Osteocyte (in vitro differentiated cells): ENCODE measurements around the gene PCDHGC5. TPM values are rescaled to one million over a fixed set of nuclear protein-coding genes. Genes with fewer than 3 reads are reported as not detected.

Source experiments
- DNase-seq: peaks from one replicate; pipeline ENCODE4 v3.0.0; 2021; ENCODE audit warnings: mixed read lengths; ENCODE audit not compliant: unreplicated experiment; ENCODE audit errors: extremely low spot score
- H3K27ac Mint-ChIP-seq: one replicate; pipeline ENCODE4 v1.8.0; 2021; ENCODE audit warnings: mild to moderate bottlenecking, mixed read lengths; ENCODE audit not compliant: unreplicated experiment
- H3K27me3 Mint-ChIP-seq: one replicate; pipeline ENCODE4 v1.8.0; 2021; ENCODE audit warnings: mixed read lengths; ENCODE audit not compliant: unreplicated experiment
- H3K36me3 Mint-ChIP-seq: one replicate; pipeline ENCODE4 v1.8.0; 2021; ENCODE audit warnings: mixed read lengths; ENCODE audit not compliant: unreplicated experiment
- H3K4me1 Mint-ChIP-seq: one replicate; pipeline ENCODE4 v1.8.0; 2021; ENCODE audit warnings: mixed read lengths; ENCODE audit not compliant: unreplicated experiment
- H3K4me3 Mint-ChIP-seq: one replicate; pipeline ENCODE4 v1.8.0; 2021; ENCODE audit warnings: mild to moderate bottlenecking, moderate library complexity, mixed read lengths; ENCODE audit not compliant: unreplicated experiment
- H3K9me3 Mint-ChIP-seq: one replicate; pipeline ENCODE4 v1.8.0; 2021; ENCODE audit warnings: mixed read lengths; ENCODE audit not compliant: unreplicated experiment
- total RNA-seq: library from RNA; stranded (reverse); gene quantifications from 2 replicates; pipeline ENCODE4 v1.2.1, GENCODE V29; 2021
- TF ChIP-seq, protein P1 (sequence below): fragments of 200-600 bp; sonication (generic); IDR thresholded peaks from 2 replicates; pipeline ENCODE4 v1.5.0; 2021; ENCODE audit warnings: antibody characterized with exemption, mild to moderate bottlenecking, moderate library complexity

The PCDHGC5 gene
- total RNA-seq, 1 donor from 2014 or later, result 1.4 TPM

DNA sequence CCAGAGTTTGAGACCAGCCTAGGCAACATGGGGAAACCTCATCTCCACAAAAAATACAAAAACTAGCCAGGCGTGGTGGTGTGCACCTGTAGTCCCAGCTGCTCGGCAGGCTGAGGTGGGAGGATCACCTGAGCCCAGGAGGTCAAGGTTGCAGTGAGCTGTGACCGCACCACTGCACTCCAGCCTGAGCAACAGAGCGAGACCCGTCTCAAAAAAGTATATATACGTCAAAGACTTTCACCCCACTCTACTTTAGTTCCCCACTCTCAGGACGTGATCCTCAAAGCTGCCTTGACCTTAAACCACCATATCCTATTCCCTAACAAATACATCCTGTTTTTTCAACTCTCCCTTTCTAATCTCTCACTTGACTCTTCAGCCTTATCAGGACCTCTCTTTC is 41.0 kb downstream of the PCDHGC5 start:
- no peak for DNase-seq
- H3K4me3 Mint-ChIP-seq, result no peak overlapping the region
- H3K27ac Mint-ChIP-seq, result no peak overlapping the region
- H3K9me3 Mint-ChIP-seq, result no peaks in the 10 kb centered on the region
- H3K4me1 Mint-ChIP-seq, result peaks cover 20% of the 10 kb centered on the region
- TF ChIP-seq, protein P1, sequence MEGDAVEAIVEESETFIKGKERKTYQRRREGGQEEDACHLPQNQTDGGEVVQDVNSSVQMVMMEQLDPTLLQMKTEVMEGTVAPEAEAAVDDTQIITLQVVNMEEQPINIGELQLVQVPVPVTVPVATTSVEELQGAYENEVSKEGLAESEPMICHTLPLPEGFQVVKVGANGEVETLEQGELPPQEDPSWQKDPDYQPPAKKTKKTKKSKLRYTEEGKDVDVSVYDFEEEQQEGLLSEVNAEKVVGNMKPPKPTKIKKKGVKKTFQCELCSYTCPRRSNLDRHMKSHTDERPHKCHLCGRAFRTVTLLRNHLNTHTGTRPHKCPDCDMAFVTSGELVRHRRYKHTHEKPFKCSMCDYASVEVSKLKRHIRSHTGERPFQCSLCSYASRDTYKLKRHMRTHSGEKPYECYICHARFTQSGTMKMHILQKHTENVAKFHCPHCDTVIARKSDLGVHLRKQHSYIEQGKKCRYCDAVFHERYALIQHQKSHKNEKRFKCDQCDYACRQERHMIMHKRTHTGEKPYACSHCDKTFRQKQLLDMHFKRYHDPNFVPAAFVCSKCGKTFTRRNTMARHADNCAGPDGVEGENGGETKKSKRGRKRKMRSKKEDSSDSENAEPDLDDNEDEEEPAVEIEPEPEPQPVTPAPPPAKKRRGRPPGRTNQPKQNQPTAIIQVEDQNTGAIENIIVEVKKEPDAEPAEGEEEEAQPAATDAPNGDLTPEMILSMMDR, result no peak
- no peaks in the 10 kb centered on the region for H3K27me3 Mint-ChIP-seq
- peaks cover 18% of the 10 kb centered on the region for H3K36me3 Mint-ChIP-seq

DNA sequence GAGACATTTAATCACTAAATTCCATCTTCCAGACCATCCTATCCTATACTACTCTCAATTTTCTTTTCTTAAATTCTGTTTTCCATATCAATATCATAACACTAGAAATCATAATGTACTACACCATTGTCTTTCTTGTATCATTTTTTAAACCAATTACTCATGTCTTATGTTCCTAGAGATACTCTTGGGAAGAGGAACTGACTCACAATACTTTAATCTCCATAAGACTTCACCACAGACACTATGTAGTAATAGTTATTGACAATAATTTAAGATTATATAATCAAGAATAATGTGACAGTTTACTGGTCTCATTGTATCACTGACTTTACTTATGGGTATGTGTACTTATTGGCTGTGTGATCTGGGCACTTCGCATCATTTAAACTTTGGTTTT is 43.8 kb downstream of the PCDHGC5 start:
- H3K4me1 Mint-ChIP-seq, result peaks cover 2% of the 10 kb centered on the region
- no peak overlapping the region for H3K4me3 Mint-ChIP-seq
- TF ChIP-seq, protein P1, result no peak
- H3K27me3 Mint-ChIP-seq, result no peaks in the 10 kb centered on the region
- H3K9me3 Mint-ChIP-seq, result no peaks in the 10 kb centered on the region
- no peak overlapping the region for H3K27ac Mint-ChIP-seq
- DNase-seq, result no peak
- peaks cover 14% of the 10 kb centered on the region for H3K36me3 Mint-ChIP-seq

DNA sequence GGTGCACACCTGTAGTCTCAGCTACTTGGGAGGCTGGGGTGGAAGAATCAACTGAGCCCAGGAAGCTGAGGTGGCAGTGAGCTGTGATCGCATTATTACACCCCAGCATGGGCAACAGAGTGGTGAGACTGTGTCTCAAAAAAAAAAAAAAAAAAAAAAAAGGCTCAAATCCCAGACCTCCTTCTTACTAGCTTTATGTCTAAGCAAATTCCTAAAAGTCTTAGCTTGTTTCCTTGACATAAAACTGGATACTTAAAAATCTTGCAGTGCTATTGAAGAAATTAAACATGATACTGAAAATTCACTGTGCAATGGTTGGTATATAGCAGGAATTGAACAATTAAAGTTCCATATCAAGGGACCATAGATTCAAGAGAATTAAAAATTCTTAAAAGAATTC is 45.0 kb downstream of the PCDHGC5 start:
- peaks cover 4% of the 10 kb centered on the region for H3K36me3 Mint-ChIP-seq
- TF ChIP-seq, protein P1, result no peak

GRCh38 chr5:141534492-141535213 is 45.8 kb downstream of the PCDHGC5 start:
- no peak for DNase-seq
- Mint-ChIP-seq H3K27ac (no peak overlapping the region), H3K36me3 (peaks cover 7% of the 10 kb centered on the region), H3K9me3 (peaks cover 3% of the 10 kb centered on the region), H3K4me1 (no peaks in the 10 kb centered on the region), H3K4me3 (no peak overlapping the region), H3K27me3 (no peaks in the 10 kb centered on the region)
- TF ChIP-seq, protein P1, result no peak

More for the DNA sequence above, 45.0 kb downstream of the PCDHGC5 start:
- no peak overlapping the region for H3K4me3 Mint-ChIP-seq
- no peaks in the 10 kb centered on the region for H3K9me3 Mint-ChIP-seq
- H3K27me3 Mint-ChIP-seq, result no peaks in the 10 kb centered on the region
- no peaks in the 10 kb centered on the region for H3K4me1 Mint-ChIP-seq
- no peak overlapping the region for H3K27ac Mint-ChIP-seq
- DNase-seq, result no peak

Other genes starting within 250 kb of the PCDHGC5 start
- gene PCDHB15, start 243.7 kb upstream of the PCDHGC5 start, total RNA-seq, result 4.3 and 4.4 TPM in 2 replicates
- gene SLC25A2, start 185.0 kb upstream of the PCDHGC5 start, total RNA-seq, result 0.50 and 0.81 TPM in 2 replicates
- gene TAF7, start 168.3 kb upstream of the PCDHGC5 start, total RNA-seq, result 78.7 and 83.8 TPM in 2 replicates
- 0.13 TPM in 1 of 2 replicates, not detected in the other for gene PCDHGA1, start 158.6 kb upstream of the PCDHGC5 start, total RNA-seq
- 0.21 TPM in 1 of 2 replicates, not detected in the other for gene PCDHGA2, start 150.3 kb upstream of the PCDHGC5 start, total RNA-seq
- not detected in 2 replicates for gene PCDHGA3, start 145.3 kb upstream of the PCDHGC5 start, total RNA-seq
- gene PCDHGB1, start 139.0 kb upstream of the PCDHGC5 start, total RNA-seq, result 1.4 and 1.8 TPM in 2 replicates
- gene PCDHGA4, start 134.1 kb upstream of the PCDHGC5 start, total RNA-seq, result 0.27 and 0.47 TPM in 2 replicates
- 0.50 and 0.59 TPM in 2 replicates for gene PCDHGB2, start 129.1 kb upstream of the PCDHGC5 start, total RNA-seq
- gene PCDHGA5, start 124.9 kb upstream of the PCDHGC5 start, total RNA-seq, result 0.13 and 0.16 TPM in 2 replicates
- 0.19 and 0.29 TPM in 2 replicates for gene PCDHGB3, start 118.8 kb upstream of the PCDHGC5 start, total RNA-seq
- gene PCDHGA6, start 115.2 kb upstream of the PCDHGC5 start, total RNA-seq, result 0.18 and 0.21 TPM in 2 replicates
- 0.11 TPM in 1 of 2 replicates, not detected in the other for gene PCDHGA7, start 106.3 kb upstream of the PCDHGC5 start, total RNA-seq
- 10.8 and 11.9 TPM in 2 replicates for gene PCDHGB4, start 101.4 kb upstream of the PCDHGC5 start, total RNA-seq
- gene PCDHGA8, start 96.4 kb upstream of the PCDHGC5 start, total RNA-seq, result 0.34 and 0.51 TPM in 2 replicates
- gene PCDHGB5, start 91.1 kb upstream of the PCDHGC5 start, total RNA-seq, result 0.97 and 1.3 TPM in 2 replicates
- gene PCDHGA9, start 86.3 kb upstream of the PCDHGC5 start, total RNA-seq, result 1.6 and 1.9 TPM in 2 replicates
- gene PCDHGB6, start 81.1 kb upstream of the PCDHGC5 start, total RNA-seq, result 70.2 and 71.5 TPM in 2 replicates
- 22.4 and 24.0 TPM in 2 replicates for gene PCDHGA10, start 76.1 kb upstream of the PCDHGC5 start, total RNA-seq
- gene PCDHGB7, start 71.4 kb upstream of the PCDHGC5 start, total RNA-seq, result 6.2 and 8.8 TPM in 2 replicates
- 1.9 and 2.2 TPM in 2 replicates for gene PCDHGA11, start 68.0 kb upstream of the PCDHGC5 start, total RNA-seq
- gene PCDHGA12, start 58.6 kb upstream of the PCDHGC5 start, total RNA-seq, result 2.0 and 2.1 TPM in 2 replicates
- 92.4 and 99.9 TPM in 2 replicates for gene PCDHGC3, start 13.1 kb upstream of the PCDHGC5 start, total RNA-seq
- gene PCDHGC4, start 4.1 kb upstream of the PCDHGC5 start, total RNA-seq, result 2.8 and 3.7 TPM in 2 replicates
- gene DIAPH1, start 129.9 kb downstream of the PCDHGC5 start, total RNA-seq, result 50.9 and 52.1 TPM in 2 replicates
- 62.1 and 67.9 TPM in 2 replicates for gene HDAC3, start 147.8 kb downstream of the PCDHGC5 start, total RNA-seq
- 5.4 and 6.1 TPM in 2 replicates for gene RELL2, start 147.9 kb downstream of the PCDHGC5 start, total RNA-seq
- gene FCHSD1, start 162.3 kb downstream of the PCDHGC5 start, total RNA-seq, result 23.2 and 28.6 TPM in 2 replicates
- 1.3 and 2.0 TPM in 2 replicates for gene ARAP3, start 193.1 kb downstream of the PCDHGC5 start, total RNA-seq